ENCODE measurements around the gene ECD. TPM values are rescaled to one million over a fixed set of nuclear protein-coding genes. Genes with fewer than 3 reads are reported as not detected.
"Not testable (repeated sequence)": the region's sequence is repeated elsewhere in the genome, so short reads cannot be mapped to it uniquely, and the experiment has no call there.

The ECD gene
- total and polyA plus RNA-seq, 8 donors, result 4.0 to 12.2 (median 9.3) TPM

DNA sequence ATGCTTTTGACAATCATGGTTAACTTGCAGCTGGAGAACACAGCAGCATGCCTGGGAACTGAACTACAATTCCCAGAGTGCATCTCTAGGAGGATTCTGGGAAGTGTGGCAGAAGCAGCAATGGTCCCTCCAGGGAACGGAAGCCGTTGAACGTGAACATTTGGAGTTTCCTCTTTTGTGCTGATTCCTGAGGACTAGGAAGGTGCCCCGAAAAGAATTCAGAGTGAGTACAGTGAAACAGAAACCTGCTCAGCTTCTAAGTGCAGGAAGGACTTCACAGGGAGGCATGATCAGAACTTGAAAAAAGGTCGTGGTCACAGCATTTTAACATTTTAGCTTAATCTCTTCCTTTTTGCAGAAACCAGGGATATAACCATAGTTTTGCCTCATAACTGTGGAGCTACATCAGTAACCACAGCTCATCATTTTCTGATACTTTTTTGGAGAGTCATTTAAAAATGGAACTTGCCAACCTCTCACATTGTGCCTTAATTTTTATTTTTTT is 57.4 kb downstream of the ECD start, which contains the start of gene NUDT13:
Gene NUDT13 (plus strand): TSS at position 111 of the 505 bp plus-strand sequence. CDS start 3,911 bp downstream, outside the sequence.
- no peaks in the 10 kb centered on the region for H3K4me1 ChIP-seq
- no peaks in the 10 kb centered on the region for H3K9me3 ChIP-seq
- DNase-seq, result peak in 3 of 6 donors; percentile 74 to 78 (median 76)
- H3K27ac ChIP-seq, result peak within 1 kb of the TSS; percentile 39 to 83 (median 61)
- WGBS, 2 donors, result 0 to 1% methylated on average over 5 of the region's 5 CpGs
- ATAC-seq, result peak; percentile 98 to 100 (median 99)
- peak within 1 kb of the TSS; percentile 20 to 52 (median 36) for H3K4me3 ChIP-seq
- peak; percentile 78 for FAIRE-seq
- TF ChIP-seq, protein P1, sequence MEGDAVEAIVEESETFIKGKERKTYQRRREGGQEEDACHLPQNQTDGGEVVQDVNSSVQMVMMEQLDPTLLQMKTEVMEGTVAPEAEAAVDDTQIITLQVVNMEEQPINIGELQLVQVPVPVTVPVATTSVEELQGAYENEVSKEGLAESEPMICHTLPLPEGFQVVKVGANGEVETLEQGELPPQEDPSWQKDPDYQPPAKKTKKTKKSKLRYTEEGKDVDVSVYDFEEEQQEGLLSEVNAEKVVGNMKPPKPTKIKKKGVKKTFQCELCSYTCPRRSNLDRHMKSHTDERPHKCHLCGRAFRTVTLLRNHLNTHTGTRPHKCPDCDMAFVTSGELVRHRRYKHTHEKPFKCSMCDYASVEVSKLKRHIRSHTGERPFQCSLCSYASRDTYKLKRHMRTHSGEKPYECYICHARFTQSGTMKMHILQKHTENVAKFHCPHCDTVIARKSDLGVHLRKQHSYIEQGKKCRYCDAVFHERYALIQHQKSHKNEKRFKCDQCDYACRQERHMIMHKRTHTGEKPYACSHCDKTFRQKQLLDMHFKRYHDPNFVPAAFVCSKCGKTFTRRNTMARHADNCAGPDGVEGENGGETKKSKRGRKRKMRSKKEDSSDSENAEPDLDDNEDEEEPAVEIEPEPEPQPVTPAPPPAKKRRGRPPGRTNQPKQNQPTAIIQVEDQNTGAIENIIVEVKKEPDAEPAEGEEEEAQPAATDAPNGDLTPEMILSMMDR (IDR thresholded peaks at IDR 0.05), result no peak
- no peaks in the 10 kb centered on the region for H3K27me3 ChIP-seq
- intact Hi-C loops (cut with DNase I), result no loop called here
- no peaks in the 10 kb centered on the region for H3K36me3 ChIP-seq

DNA sequence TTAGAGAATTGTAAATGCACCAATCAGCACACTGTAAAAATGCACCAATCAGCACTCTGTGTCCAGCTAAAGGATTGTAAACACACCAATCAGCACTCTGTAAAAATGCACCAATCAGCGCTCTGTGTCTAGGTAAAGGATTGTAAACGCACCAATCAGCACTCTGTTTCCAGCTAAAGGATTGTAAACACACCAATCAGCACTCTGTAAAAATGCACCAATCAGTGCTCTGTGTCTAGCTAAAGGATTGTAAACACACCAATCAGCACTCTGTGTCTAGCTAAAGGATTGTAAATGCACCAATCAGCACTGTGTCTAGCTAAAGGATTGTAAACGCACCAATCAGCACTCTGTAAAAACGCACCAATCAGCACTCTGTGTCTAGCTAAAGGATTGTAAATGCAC is 58.6 kb downstream of the ECD start:
- FAIRE-seq; H3K4me1 ChIP-seq; DNase-seq; H3K4me3 ChIP-seq; ATAC-seq; H3K27ac ChIP-seq; H3K9me3 ChIP-seq; intact Hi-C loops (cut with DNase I); H3K27me3 ChIP-seq; H3K36me3 ChIP-seq: not testable (repeated sequence)
- 85 to 96% methylated on average over 4 of the region's 4 CpGs for WGBS, 2 donors

DNA sequence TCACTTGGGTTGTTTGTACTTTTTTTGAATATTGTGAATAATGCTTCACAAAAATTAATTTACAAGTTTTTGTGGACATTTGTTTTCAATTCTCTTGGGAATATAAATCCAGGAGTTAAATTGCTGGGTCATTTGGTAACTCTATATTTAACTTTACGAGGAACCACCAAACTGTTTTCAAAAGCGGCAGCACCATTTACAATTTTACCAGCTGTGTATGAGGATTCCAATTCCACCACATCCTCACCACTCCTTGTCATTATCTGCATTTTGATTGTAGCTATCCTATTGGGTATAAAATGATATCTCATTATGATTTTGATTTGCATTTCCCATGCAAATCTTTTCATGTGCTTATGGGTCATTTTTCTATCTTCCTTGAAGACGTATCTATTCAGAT is 61.5 kb downstream of the ECD start:
- TF ChIP-seq, protein P1 (IDR thresholded peaks at IDR 0.05), result no peak
- Histone ChIP-seq H3K27me3 (no peaks in the 10 kb centered on the region), H3K36me3 (no peaks in the 10 kb centered on the region), H3K4me1 (no peaks in the 10 kb centered on the region), H3K27ac (no peak overlapping the region), H3K4me3 (no peak overlapping the region), H3K9me3 (no peaks in the 10 kb centered on the region)
- ATAC-seq (no peak), DNase-seq (no peak), FAIRE-seq (no peak)
- 94 to 97% methylated on average over 3 of the region's 3 CpGs for WGBS, 2 donors
- intact Hi-C loops (cut with DNase I), result no loop called here

DNA sequence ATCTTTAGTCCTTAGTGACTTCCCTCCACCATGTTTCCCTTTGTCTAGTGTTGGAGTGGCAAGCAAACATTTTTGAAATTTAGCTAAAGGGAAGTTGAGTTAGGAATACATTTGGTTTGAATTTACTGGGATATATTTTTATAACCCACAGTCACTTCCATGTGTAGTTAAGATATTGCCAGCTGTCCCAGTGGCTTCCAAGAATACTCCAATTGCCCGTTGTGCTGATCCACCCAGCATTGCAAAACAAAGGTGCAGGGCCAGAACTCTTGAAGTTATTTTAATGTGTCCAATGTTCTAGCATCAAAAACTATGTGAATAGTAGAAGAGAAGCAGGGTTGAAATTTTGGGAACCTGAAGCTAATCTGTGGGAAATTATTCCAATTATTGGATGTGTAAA is 68.7 kb downstream of the ECD start:
- H3K36me3 ChIP-seq, result no peaks in the 10 kb centered on the region
- H3K4me3 ChIP-seq, result no peak overlapping the region
- intact Hi-C loops (cut with DNase I), result no loop called here
- WGBS, 2 donors, result 80 to 100% methylated on average over 1 of the region's 1 CpG
- no peak for ATAC-seq
- FAIRE-seq, result no peak
- H3K27me3 ChIP-seq, result no peaks in the 10 kb centered on the region
- no peaks in the 10 kb centered on the region for H3K9me3 ChIP-seq
- H3K27ac ChIP-seq, result no peak overlapping the region
- peaks cover 0 to 7% (median 5%) of the 10 kb centered on the region in 3 donors for H3K4me1 ChIP-seq
- DNase-seq, result no peak
- TF ChIP-seq, protein P1 (IDR thresholded peaks at IDR 0.05), result no peak

DNA sequence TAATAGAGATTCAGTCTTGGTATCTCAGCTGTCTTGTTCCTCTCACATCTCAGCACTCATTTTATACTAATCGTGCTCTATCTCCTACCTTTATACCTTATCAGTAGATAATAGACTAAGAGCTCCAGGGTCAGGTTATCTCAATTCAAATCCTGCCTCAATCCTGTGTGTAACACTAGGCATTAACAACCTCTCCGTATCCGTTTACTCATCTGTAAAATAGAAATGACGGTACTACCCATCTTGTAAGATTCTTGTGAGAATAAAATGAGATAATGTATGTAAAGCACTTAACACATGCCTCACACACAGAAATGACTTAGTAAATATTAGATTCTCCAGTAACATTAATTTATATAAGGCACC is 70.5 kb downstream of the ECD start:
- H3K27ac ChIP-seq, result peak overlapping the region; percentile 66 to 99 (median 88)
- peaks cover 0 to 11% (median 5%) of the 10 kb centered on the region in 3 donors for H3K4me1 ChIP-seq
- TF ChIP-seq, protein P1 (IDR thresholded peaks at IDR 0.05), result no peak
- FAIRE-seq (no peak), ATAC-seq (no peak), DNase-seq (no peak)
- H3K9me3 ChIP-seq, result no peaks in the 10 kb centered on the region
- WGBS, 2 donors, result 21 to 28% methylated on average over 4 of the region's 4 CpGs
- intact Hi-C loops (cut with DNase I), result no loop called here
- no peaks in the 10 kb centered on the region for H3K36me3 ChIP-seq
- H3K27me3 ChIP-seq, result no peaks in the 10 kb centered on the region
- H3K4me3 ChIP-seq, result peak overlapping the region in 3 of 4 donors; percentile 62 to 80 (median 73)

Data from pancreas (tissue), 10 donors.